Endothelial cell of umbilical vein (primary cell): ENCODE data around the gene COL5A1. TPM values are rescaled to one million over a fixed set of nuclear protein-coding genes. Genes with fewer than 3 reads are reported as not detected.

Source experiments
- BruUV-seq: library from RNA; stranded (reverse); fragments of 400-500 nt; replicated peaks from 2 replicates; lab custom pipeline; 2021; lab: Mats Ljungman, UMichigan
- CTCF ChIA-PET: fragments of 300-600, 350-600 bp; sonication (Branson Sonifier 250); formaldehyde crosslinking; loops from one replicate; lab custom pipeline; 2021; ENCODE audit warnings: antibody characterized with exemption, inconsistent platforms; lab: Charles Lee
- POLR2A ChIA-PET: fragments of 300-600, 350-600 bp; sonication (Branson Sonifier 250); formaldehyde crosslinking; loops from one replicate; lab custom pipeline; 2021; ENCODE audit warnings: antibody characterized with exemption, inconsistent platforms; lab: Charles Lee
- DNase-seq: peaks from one replicate; pipeline ENCODE4 v3.0.0-alpha.2; 2011; ENCODE audit warnings: low read depth, low spot score
- FAIRE-seq: peaks from 2 replicates; lab custom pipeline; 2011; peaks lifted over from hg19 to GRCh38; lab: Jason Lieb, UNC
- H2AFZ ChIP-seq: 2 replicates; pipeline ENCODE4 v1.6.0; 2012; ENCODE audit warnings: low read depth, low read length, control low read depth, inconsistent platforms
- H3K27ac ChIP-seq: 2 replicates; pipeline ENCODE4 v1.5.1; 2011; ENCODE audit warnings: low read depth, mild to moderate bottlenecking, control low read depth, low read length, moderate library complexity; ENCODE audit not compliant: insufficient read depth
- H3K27me3 ChIP-seq, 2 experiments: 2 replicates each; pipeline versions ENCODE4 v1.6.0 to v1.6.1; 2011; ENCODE audit warnings: low read length in 2 of 2, mixed read lengths in 1 of 2; ENCODE audit not compliant: control insufficient read depth in 2 of 2, insufficient read depth in 2 of 2
- H3K36me3 ChIP-seq, 2 experiments: 2 replicates in 1 of 2; 3 replicates in 1 of 2; pipeline ENCODE4 v1.5.1; 2011; ENCODE audit warnings: low read length in 2 of 2, mild to moderate bottlenecking in 1 of 2, moderate library complexity in 1 of 2; ENCODE audit not compliant: control insufficient read depth in 2 of 2, insufficient read depth in 2 of 2; ENCODE audit errors: extremely low read depth in 1 of 2
- H3K4me1 ChIP-seq: 3 replicates; pipeline ENCODE4 v1.5.1; 2011; ENCODE audit warnings: mild to moderate bottlenecking, low read length; ENCODE audit not compliant: control insufficient read depth, insufficient read depth; ENCODE audit errors: extremely low read depth
- H3K4me2 ChIP-seq: 2 replicates; pipeline ENCODE4 v1.6.1; 2011; ENCODE audit warnings: low read length, control low read depth, mixed read lengths; ENCODE audit not compliant: insufficient read depth
- H3K4me3 ChIP-seq, 3 experiments: fragments of 200-600 bp in 1 of 3; sonication (generic), shearing (Covaris generic) in 1 of 3; replicated peaks in 1 of 3; 2 replicates each; pipeline ENCODE4 v1.5.1; 2011 to 2016; ENCODE audit warnings: control low read depth in 3 of 3, low read length in 3 of 3, mild to moderate bottlenecking in 2 of 3, inconsistent platforms in 1 of 3, low read depth in 1 of 3, moderate library complexity in 1 of 3; ENCODE audit not compliant: insufficient read depth in 1 of 3
- H3K79me2 ChIP-seq: 2 replicates; pipeline ENCODE4 v1.6.0; 2012; ENCODE audit warnings: low read length, inconsistent platforms; ENCODE audit not compliant: control insufficient read depth, insufficient read depth
- H3K9ac ChIP-seq: replicated peaks from 2 replicates; pipeline ENCODE3; 2011; ENCODE audit warnings: low read length, control low read depth; ENCODE audit not compliant: insufficient read depth; ENCODE audit errors: extremely low read depth
- H3K9me1 ChIP-seq: replicated peaks from 3 replicates; pipeline ENCODE4 v1.6.0; 2011; ENCODE audit warnings: mild to moderate bottlenecking, low read length; ENCODE audit not compliant: control insufficient read depth, insufficient read depth; ENCODE audit errors: extremely low read depth
- H3K9me3 ChIP-seq: replicated peaks from 2 replicates; pipeline ENCODE4 v1.5.1; 2012; ENCODE audit warnings: low read length, inconsistent platforms; ENCODE audit not compliant: control insufficient read depth, insufficient read depth
- H4K20me1 ChIP-seq: replicated peaks from 2 replicates; pipeline ENCODE3; 2011; ENCODE audit warnings: mild to moderate bottlenecking, low read length; ENCODE audit not compliant: control insufficient read depth, insufficient read depth; ENCODE audit errors: extremely low read depth
- CTCF ChIP-seq, 2 donors: IDR thresholded peaks; 1 replicate in 1 of 2; 2 replicates in 1 of 2; pipeline ENCODE4 v1.5.1; 2011; ENCODE audit warnings: low read length in 2 of 2, mild to moderate bottlenecking in 2 of 2, moderate library complexity in 2 of 2, control low read depth in 1 of 2, inconsistent platforms in 1 of 2, low read depth in 1 of 2; ENCODE audit not compliant: insufficient read depth in 1 of 2; ENCODE audit errors: extremely low read depth in 1 of 2
- EZH2 ChIP-seq: IDR thresholded peaks from 2 replicates; pipeline ENCODE4 v1.6.1; 2012; ENCODE audit warnings: borderline replicate concordance, low read depth, mild to moderate bottlenecking, moderate library complexity, low read length, inconsistent platforms; ENCODE audit not compliant: severe bottlenecking
- FOS ChIP-seq: IDR thresholded peaks from 2 replicates; pipeline ENCODE4 v1.6.1; 2011; ENCODE audit warnings: mild to moderate bottlenecking, low read length, moderate library complexity, borderline replicate concordance; ENCODE audit not compliant: insufficient read depth
- GATA2 ChIP-seq: IDR thresholded peaks from 2 replicates; pipeline ENCODE4 v1.7.0; 2011; ENCODE audit warnings: low read depth, mild to moderate bottlenecking, moderate library complexity, mixed read lengths, low read length; ENCODE audit not compliant: insufficient read length, insufficient read depth
- JUN ChIP-seq: IDR thresholded peaks from 2 replicates; pipeline ENCODE4 v1.6.1; 2011; ENCODE audit warnings: borderline replicate concordance, low read depth; ENCODE audit not compliant: insufficient read length, insufficient read depth
- MAX ChIP-seq: IDR thresholded peaks from 2 replicates; pipeline ENCODE4 v1.6.1; 2011; ENCODE audit not compliant: insufficient read depth, insufficient read length
- MYC ChIP-seq: IDR thresholded peaks from one replicate; pipeline ENCODE4 v1.6.1; 2011; ENCODE audit warnings: mild to moderate bottlenecking, low read depth, low read length
- POLR2A ChIP-seq: IDR thresholded peaks from 2 replicates; pipeline ENCODE4 v1.6.1; 2012; ENCODE audit warnings: low read depth, mild to moderate bottlenecking, control low read depth, low read length
- POLR2AphosphoS5 ChIP-seq: IDR thresholded peaks from 2 replicates; pipeline ENCODE4 v1.6.1; 2012; ENCODE audit warnings: low read depth, mild to moderate bottlenecking, control low read depth, low read length, moderate library complexity; ENCODE audit not compliant: insufficient read depth
- dilution Hi-C: fragments of 300-500 bp; cut with MboI; formaldehyde crosslinking; loops from one replicate; pipeline ENCODE4 v1.15.0; 2019; ENCODE audit warnings: low sequenced_read_pairs; ENCODE audit not compliant: extremely low pct_ligation_motif_present
- intact Hi-C: fragments of 100-400 bp; cut with micrococcal nuclease; formaldehyde crosslinking; loops from one replicate; pipeline ENCODE4 v1.10.0; 2022
- polyA plus RNA-seq, 4 experiments: library from polyadenylated mRNA; depleted of rRNA in 3 of 4; stranded (reverse) in 3 of 4; unstranded in 1 of 4; fragments of >200 nt; gene quantifications; 2 replicates each; pipeline versions ENCODE4 v1.2.1 to v1.2.3, GENCODE V29; 2011 to 2012; ENCODE audit warnings: missing spikeins in 1 of 4
- total RNA-seq: library from RNA; stranded (reverse); gene quantifications from 2 replicates; pipeline ENCODE4 v1.2.3, GENCODE V29; 2021

Gene COL5A1
- total and polyA plus RNA-seq, 2 donors (not counting 3 experiments of a cell fraction or from before 2014, with no cell fraction given), result 97.4 to 175 TPM

DNA sequence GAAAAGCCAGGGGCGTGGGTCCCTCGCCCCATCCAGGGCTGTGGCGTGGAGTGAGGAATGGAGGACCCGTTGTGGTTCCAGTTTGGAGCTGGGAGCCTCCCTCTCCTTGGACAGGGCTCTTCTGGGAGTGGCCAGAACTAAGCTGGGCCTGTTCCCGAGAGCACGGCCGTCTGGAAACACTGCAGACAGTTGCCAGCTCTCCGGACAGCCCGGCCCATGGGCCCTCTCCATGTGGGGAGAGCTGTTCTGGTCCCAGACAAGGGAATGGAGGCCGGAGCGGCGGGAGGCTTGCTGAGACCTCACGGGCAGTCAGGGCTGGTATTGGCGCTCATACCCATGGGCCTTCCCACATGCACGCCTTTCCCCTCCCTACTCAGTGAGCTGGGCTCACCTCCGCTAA lies 193.8 kb downstream of the COL5A1 start:
- H4K20me1 ChIP-seq, result no peaks in the 10 kb centered on the region
- ChIA-PET CTCF (interaction anchor here (1.2 kb wide), 1 partner anchor 28 kb away, joined by 3 read pairs; no protein-coding TSS in a partner anchor), POLR2A (no interaction called here)
- no peaks in the 10 kb centered on the region for H3K9me3 ChIP-seq
- no TSS peak for BruUV-seq
- H3K27ac ChIP-seq, result no peak overlapping the region
- dilution Hi-C loops, result no loop called here
- no peaks in the 10 kb centered on the region for H3K27me3 ChIP-seq
- no peaks in the 10 kb centered on the region for H3K9me1 ChIP-seq
- peaks cover 4 to 26% of the 10 kb centered on the region in 2 experiments for H3K36me3 ChIP-seq
- intact Hi-C loops, result no loop called here
- no peak overlapping the region for H3K4me3 ChIP-seq
- no peak overlapping the region for H3K4me2 ChIP-seq
- no peaks in the 10 kb centered on the region for H3K4me1 ChIP-seq
- DNase-seq (no peak), FAIRE-seq (no peak)
- H2AFZ ChIP-seq, result no peak overlapping the region
- H3K9ac ChIP-seq, result no peak overlapping the region
- H3K79me2 ChIP-seq, result no peaks in the 10 kb centered on the region
- TF ChIP-seq GATA2 (no peak), CTCF (IDR thresholded peaks at IDR 0.05; ENCODE audit: extremely low read depth in 1 of 2, insufficient read depth in 1 of 2, low read depth in 1 of 2, low read length in 2 of 2) (no peak), POLR2AphosphoS5 (no peak), MAX (no peak), EZH2 (no peak), FOS (no peak), POLR2A (no peak), JUN (no peak), MYC (no peak)
